ENCODE results near the gene UBALD2.

DNA sequence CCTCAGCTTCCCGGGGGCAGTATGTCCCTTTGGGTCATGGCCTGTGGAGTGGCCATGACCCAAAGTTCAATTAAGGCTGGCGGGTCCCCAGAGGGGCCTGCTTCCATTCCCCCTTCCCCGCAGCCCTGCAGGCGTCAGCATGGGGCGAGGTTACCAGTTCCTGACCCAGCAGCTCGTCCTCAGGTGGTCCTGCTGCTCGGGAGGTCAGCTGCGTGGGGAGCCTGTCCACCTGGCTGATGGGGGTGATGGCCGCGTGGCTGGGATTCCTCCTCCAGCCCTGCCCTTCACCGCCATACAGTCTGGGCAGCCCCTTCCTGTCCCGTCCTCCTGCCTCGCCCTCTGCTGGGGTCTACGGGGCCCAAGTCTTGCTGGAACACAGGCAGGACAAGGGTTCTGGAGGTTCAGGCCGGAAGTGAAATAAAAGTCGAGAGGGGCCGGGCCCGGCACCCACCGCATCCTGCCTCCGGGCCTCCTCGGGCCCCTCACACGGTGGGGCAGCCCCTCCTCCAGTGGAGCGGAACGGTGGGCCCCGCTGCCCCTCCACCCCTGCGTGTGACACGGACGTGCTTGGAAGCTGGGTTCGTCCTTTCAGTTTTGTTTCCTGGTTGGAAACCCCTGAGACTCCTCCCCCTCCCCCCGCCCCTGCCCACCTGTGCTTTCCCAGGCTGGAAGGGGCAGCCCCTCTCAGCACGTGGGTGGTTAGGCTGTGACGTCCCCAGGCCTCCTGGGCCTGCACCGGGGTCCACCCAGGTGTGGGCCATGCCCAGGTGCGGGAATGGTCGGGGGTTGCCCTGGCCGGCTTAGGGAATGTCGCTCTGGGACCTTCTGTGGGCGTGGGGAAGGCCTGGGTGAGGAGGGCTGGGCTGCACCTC lies 6.8 kb downstream of the UBALD2 start:
- TF ChIP-seq, protein P1, sequence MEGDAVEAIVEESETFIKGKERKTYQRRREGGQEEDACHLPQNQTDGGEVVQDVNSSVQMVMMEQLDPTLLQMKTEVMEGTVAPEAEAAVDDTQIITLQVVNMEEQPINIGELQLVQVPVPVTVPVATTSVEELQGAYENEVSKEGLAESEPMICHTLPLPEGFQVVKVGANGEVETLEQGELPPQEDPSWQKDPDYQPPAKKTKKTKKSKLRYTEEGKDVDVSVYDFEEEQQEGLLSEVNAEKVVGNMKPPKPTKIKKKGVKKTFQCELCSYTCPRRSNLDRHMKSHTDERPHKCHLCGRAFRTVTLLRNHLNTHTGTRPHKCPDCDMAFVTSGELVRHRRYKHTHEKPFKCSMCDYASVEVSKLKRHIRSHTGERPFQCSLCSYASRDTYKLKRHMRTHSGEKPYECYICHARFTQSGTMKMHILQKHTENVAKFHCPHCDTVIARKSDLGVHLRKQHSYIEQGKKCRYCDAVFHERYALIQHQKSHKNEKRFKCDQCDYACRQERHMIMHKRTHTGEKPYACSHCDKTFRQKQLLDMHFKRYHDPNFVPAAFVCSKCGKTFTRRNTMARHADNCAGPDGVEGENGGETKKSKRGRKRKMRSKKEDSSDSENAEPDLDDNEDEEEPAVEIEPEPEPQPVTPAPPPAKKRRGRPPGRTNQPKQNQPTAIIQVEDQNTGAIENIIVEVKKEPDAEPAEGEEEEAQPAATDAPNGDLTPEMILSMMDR (conservative IDR thresholded peaks at IDR 0.05 in 1 of 2, IDR thresholded peaks at IDR 0.05 in 1 of 2; ENCODE audit: low read depth in 1 of 2, low read length in 2 of 2), result no peak
- TF ChIP-seq EZH2 (IDR thresholded peaks at IDR 0.05; ENCODE audit: low read length, missing control alignments), result no peak
